H9 (cell line): ENCODE results near the gene ARHGAP15. TPM values are rescaled to one million over a fixed set of nuclear protein-coding genes. Genes with fewer than 3 reads are reported as not detected.

Source experiments
- DNase-seq: peaks from one replicate; pipeline ENCODE4 v3.0.0-alpha.2; 2017
- H2AFZ ChIP-seq: one replicate; pipeline ENCODE4 v1.6.1; 2013; ENCODE audit warnings: mild to moderate bottlenecking, low read length, control low read depth, moderate library complexity
- H2AK5ac ChIP-seq: 2 replicates; pipeline ENCODE4 v1.6.1; 2013; ENCODE audit warnings: low read length, control low read depth, mixed read lengths; ENCODE audit not compliant: insufficient read length
- H2BK120ac ChIP-seq: one replicate; pipeline ENCODE4 v1.6.1; 2013; ENCODE audit warnings: low read depth, mild to moderate bottlenecking, low read length, control low read depth, inconsistent platforms; ENCODE audit not compliant: poor library complexity, severe bottlenecking
- H2BK12ac ChIP-seq: 2 replicates; pipeline ENCODE4 v1.6.1; 2013; ENCODE audit warnings: low read length, control low read depth, mixed read lengths, low read depth; ENCODE audit not compliant: insufficient read length
- H2BK15ac ChIP-seq: 2 replicates; pipeline ENCODE4 v1.6.1; 2013; ENCODE audit warnings: low read depth, low read length, control low read depth
- H2BK20ac ChIP-seq: one replicate; pipeline ENCODE4 v1.6.1; 2013; ENCODE audit warnings: low read depth, mild to moderate bottlenecking, low read length, control low read depth, inconsistent platforms; ENCODE audit not compliant: poor library complexity, severe bottlenecking
- H2BK5ac ChIP-seq: 2 replicates; pipeline ENCODE4 v1.6.1; 2013; ENCODE audit warnings: low read length, control low read depth, mixed read lengths; ENCODE audit not compliant: insufficient read length
- H3K14ac ChIP-seq: 2 replicates; pipeline ENCODE4 v1.6.1; 2013; ENCODE audit warnings: low read length, control low read depth; ENCODE audit not compliant: insufficient read depth
- H3K18ac ChIP-seq: 2 replicates; pipeline ENCODE4 v1.6.1; 2013; ENCODE audit warnings: low read depth, mild to moderate bottlenecking, mixed read lengths, low read length, control low read depth; ENCODE audit not compliant: insufficient read length
- H3K23ac ChIP-seq: 2 replicates; pipeline ENCODE4 v1.6.1; 2013; ENCODE audit warnings: low read length, control low read depth, mixed read lengths, low read depth; ENCODE audit not compliant: insufficient read length
- H3K23me2 ChIP-seq: 2 replicates; pipeline ENCODE4 v1.6.1; 2013; ENCODE audit warnings: low read depth, mild to moderate bottlenecking, mixed read lengths, low read length, control low read depth; ENCODE audit not compliant: insufficient read length, poor library complexity, severe bottlenecking
- H3K27ac ChIP-seq: 2 replicates; pipeline ENCODE4 v1.5.1; 2013; ENCODE audit warnings: low read length, control low read depth, mixed read lengths, low read depth; ENCODE audit not compliant: insufficient read length
- H3K27me3 ChIP-seq: 2 replicates; pipeline ENCODE4 v1.6.1; 2013; ENCODE audit warnings: low read length, control low read depth, inconsistent platforms; ENCODE audit not compliant: insufficient read depth
- H3K4ac ChIP-seq: 2 replicates; pipeline ENCODE4 v1.6.1; 2013; ENCODE audit warnings: low read depth, mild to moderate bottlenecking, control low read depth, inconsistent platforms, low read length, moderate library complexity
- H3K4me1 ChIP-seq: 2 replicates; pipeline ENCODE4 v1.6.1; 2013; ENCODE audit warnings: low read length, control low read depth, inconsistent platforms; ENCODE audit not compliant: insufficient read depth
- H3K4me2 ChIP-seq: 2 replicates; pipeline ENCODE4 v1.6.1; 2013; ENCODE audit warnings: low read length, control low read depth, mixed read lengths; ENCODE audit not compliant: insufficient read length, insufficient read depth
- H3K56ac ChIP-seq: 2 replicates; pipeline ENCODE4 v1.6.1; 2013; ENCODE audit warnings: low read depth, mild to moderate bottlenecking, mixed read lengths, low read length, control low read depth; ENCODE audit not compliant: insufficient read length
- H3K79me1 ChIP-seq: 2 replicates; pipeline ENCODE4 v1.6.1; 2013; ENCODE audit warnings: low read depth, mild to moderate bottlenecking, moderate library complexity, low read length, control low read depth, inconsistent platforms; ENCODE audit not compliant: insufficient read depth, poor library complexity, severe bottlenecking
- H3K79me2 ChIP-seq: 2 replicates; pipeline ENCODE4 v1.6.1; 2013; ENCODE audit warnings: low read length, control low read depth, inconsistent platforms; ENCODE audit not compliant: insufficient read depth
- H3K9ac ChIP-seq: 2 replicates; pipeline ENCODE4 v1.6.1; 2013; ENCODE audit warnings: low read length, control low read depth, mixed read lengths; ENCODE audit not compliant: insufficient read length; ENCODE audit errors: extremely low read depth
- H3K9me3 ChIP-seq: one replicate; pipeline ENCODE4 v1.6.1; 2013; ENCODE audit warnings: low read depth, low read length, inconsistent platforms; ENCODE audit not compliant: control insufficient read depth
- H3T11ph ChIP-seq: one replicate; pipeline ENCODE4 v1.6.1; 2013; ENCODE audit warnings: mild to moderate bottlenecking, low read length, control low read depth, inconsistent platforms
- H4K20me1 ChIP-seq: one replicate; pipeline ENCODE4 v1.6.1; 2013; ENCODE audit not compliant: control insufficient read depth, insufficient read length, insufficient read depth
- H4K5ac ChIP-seq: 2 replicates; pipeline ENCODE4 v1.6.1; 2013; ENCODE audit warnings: low read depth, mild to moderate bottlenecking, mixed read lengths, low read length, control low read depth; ENCODE audit not compliant: insufficient read length
- H4K8ac ChIP-seq: replicated peaks from 2 replicates; pipeline ENCODE4 v1.6.1; 2013; ENCODE audit warnings: low read length, control low read depth, mixed read lengths, low read depth; ENCODE audit not compliant: insufficient read length
- H4K91ac ChIP-seq: 2 replicates; pipeline ENCODE4 v1.6.1; 2013; ENCODE audit warnings: low read depth, mild to moderate bottlenecking, moderate library complexity, mixed read lengths, low read length, control low read depth; ENCODE audit not compliant: insufficient read length
- H3K27ac Mint-ChIP-seq, 3 experiments: 2 replicates in 2 of 3; 3 replicates in 1 of 3; pipeline ENCODE4 v1.8.0; 2020 to 2021; ENCODE audit warnings: mixed read lengths in 3 of 3, mild to moderate bottlenecking in 1 of 3, moderate library complexity in 1 of 3
- H3K27me3 Mint-ChIP-seq: 2 replicates; pipeline ENCODE4 v1.8.0; 2021; ENCODE audit warnings: low read depth, mild to moderate bottlenecking, moderate library complexity, mixed read lengths
- H3K36me3 Mint-ChIP-seq, 3 experiments: 2 replicates in 2 of 3; 3 replicates in 1 of 3; pipeline ENCODE4 v1.8.0; 2020 to 2021; ENCODE audit warnings: low read depth in 3 of 3, mixed read lengths in 3 of 3; ENCODE audit not compliant: insufficient read depth in 1 of 3
- H3K4me1 Mint-ChIP-seq, 2 experiments: 2 replicates each; pipeline ENCODE4 v1.8.0; 2020; ENCODE audit warnings: mixed read lengths in 2 of 2
- H3K4me3 Mint-ChIP-seq, 2 experiments: 2 replicates in 1 of 2; 3 replicates in 1 of 2; pipeline ENCODE4 v1.8.0; 2020 to 2021; ENCODE audit warnings: mild to moderate bottlenecking in 2 of 2, mixed read lengths in 2 of 2, moderate library complexity in 1 of 2
- H3K9me3 Mint-ChIP-seq, 2 experiments: 2 replicates in 1 of 2; 3 replicates in 1 of 2; pipeline ENCODE4 v1.8.0; 2020; ENCODE audit warnings: mild to moderate bottlenecking in 2 of 2, mixed read lengths in 2 of 2, moderate library complexity in 1 of 2
- WGBS: extraction: QIAGEN DNeasy Blood & Tissue Kit; methylation state at CpG from one replicate; pipeline ENCODE4 v1.1.7; 2013; ENCODE audit warnings: missing lambda C conversion rate, low lambda C conversion rate, mixed read lengths; ENCODE audit not compliant: insufficient read length; ENCODE audit errors: extremely low coverage; 5-methylcytosine and 5-hydroxymethylcytosine counted together
- total RNA-seq: library from RNA; stranded (reverse); gene quantifications from 2 replicates; pipeline ENCODE4 v1.2.1, GENCODE V29; 2021
- TF ChIP-seq, protein P1 (sequence below): fragments of 200-600 bp; sonication (generic); conservative IDR thresholded peaks from 3 replicates; pipeline ENCODE4 v1.8.0; 2021; ENCODE audit warnings: antibody characterized with exemption, mild to moderate bottlenecking

ARHGAP15 gene
- total RNA-seq, 1 experiment from 2014 or later: not detected

DNA sequence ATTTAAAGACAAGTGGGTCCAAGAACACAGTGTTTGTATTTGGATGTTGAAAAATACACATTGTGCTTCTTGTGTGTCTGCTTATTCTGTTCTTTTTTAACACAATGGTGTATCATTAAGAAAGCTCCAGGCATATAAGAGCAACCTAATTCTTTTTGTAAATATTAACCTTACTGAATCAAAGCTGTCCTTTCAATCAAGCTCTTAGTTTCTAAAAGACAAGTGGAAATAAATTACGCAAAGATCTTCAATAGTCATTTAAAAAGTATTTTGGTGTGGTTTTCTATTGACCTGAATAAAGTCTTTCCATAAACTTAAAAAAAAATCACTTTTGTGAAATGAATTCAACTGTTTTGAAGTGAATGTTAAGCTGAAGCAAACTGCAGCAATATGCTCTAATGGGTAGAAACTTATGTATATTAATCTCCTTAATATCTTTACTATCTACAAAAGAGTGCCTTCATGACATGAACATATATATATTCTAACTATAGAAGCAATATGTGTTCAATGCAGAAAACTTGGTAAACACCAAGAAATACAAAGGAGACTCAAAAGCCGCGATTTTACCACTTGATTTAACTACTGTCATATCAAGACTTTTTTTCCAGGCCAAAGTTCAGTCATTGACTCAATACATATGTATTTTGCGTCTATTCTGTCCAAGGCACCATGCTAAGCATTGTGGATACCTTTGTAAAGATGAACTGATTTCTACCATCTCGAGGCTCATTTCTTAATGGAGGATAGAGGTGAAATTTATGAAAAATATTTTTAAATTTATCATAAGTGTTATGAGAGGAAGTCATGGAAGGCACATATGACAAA, 97.7 kb downstream of the ARHGAP15 start:
- Mint-ChIP-seq H3K4me1 (peaks cover 30 to 33% of the 10 kb centered on the region in 2 experiments), H3K4me3 (no peak overlapping the region)
- H3K4ac ChIP-seq: no peak overlapping the region

More for the DNA sequence above, 97.7 kb downstream of the ARHGAP15 start:
- Histone ChIP-seq H2AK5ac (no peak overlapping the region), H2BK12ac (no peak overlapping the region), H2BK120ac (no peak overlapping the region), H3K14ac (no peak overlapping the region), H3K9me3 (no peaks in the 10 kb centered on the region), H3K4me1 (peaks cover 6% of the 10 kb centered on the region; the same call in 1 of the 2 replicates), H3T11ph (no peak overlapping the region), H4K20me1 (no peaks in the 10 kb centered on the region), H3K9ac (no peak overlapping the region), H3K79me1 (no peaks in the 10 kb centered on the region), H3K18ac (no peak overlapping the region), H2AFZ (no peak overlapping the region), H3K79me2 (no peaks in the 10 kb centered on the region), H4K91ac (no peak overlapping the region), H2BK20ac (no peak overlapping the region), H4K8ac (no peak overlapping the region), H3K23ac (no peak overlapping the region), H3K27ac (no peak overlapping the region), H4K5ac (no peak overlapping the region), H2BK15ac (no peak overlapping the region), H2BK5ac (no peak overlapping the region), H3K23me2 (no peaks in the 10 kb centered on the region), H3K27me3 (no peaks in the 10 kb centered on the region), H3K4me2 (no peak overlapping the region), H3K56ac (no peak overlapping the region)
- Mint-ChIP-seq H3K27me3 (no peaks in the 10 kb centered on the region), H3K9me3 (no peaks in the 10 kb centered on the region), H3K36me3 (0 out of 7 replicates have a peak, but pooled peaks cover 0 to 5% (median 0%) of the 10 kb centered on the region in 3 experiments), H3K27ac (no peak overlapping the region)
- no CpG with 5 or more reads among the region's 5 CpGs for WGBS
- TF ChIP-seq, protein P1, sequence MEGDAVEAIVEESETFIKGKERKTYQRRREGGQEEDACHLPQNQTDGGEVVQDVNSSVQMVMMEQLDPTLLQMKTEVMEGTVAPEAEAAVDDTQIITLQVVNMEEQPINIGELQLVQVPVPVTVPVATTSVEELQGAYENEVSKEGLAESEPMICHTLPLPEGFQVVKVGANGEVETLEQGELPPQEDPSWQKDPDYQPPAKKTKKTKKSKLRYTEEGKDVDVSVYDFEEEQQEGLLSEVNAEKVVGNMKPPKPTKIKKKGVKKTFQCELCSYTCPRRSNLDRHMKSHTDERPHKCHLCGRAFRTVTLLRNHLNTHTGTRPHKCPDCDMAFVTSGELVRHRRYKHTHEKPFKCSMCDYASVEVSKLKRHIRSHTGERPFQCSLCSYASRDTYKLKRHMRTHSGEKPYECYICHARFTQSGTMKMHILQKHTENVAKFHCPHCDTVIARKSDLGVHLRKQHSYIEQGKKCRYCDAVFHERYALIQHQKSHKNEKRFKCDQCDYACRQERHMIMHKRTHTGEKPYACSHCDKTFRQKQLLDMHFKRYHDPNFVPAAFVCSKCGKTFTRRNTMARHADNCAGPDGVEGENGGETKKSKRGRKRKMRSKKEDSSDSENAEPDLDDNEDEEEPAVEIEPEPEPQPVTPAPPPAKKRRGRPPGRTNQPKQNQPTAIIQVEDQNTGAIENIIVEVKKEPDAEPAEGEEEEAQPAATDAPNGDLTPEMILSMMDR: no peak
- no peak for DNase-seq
